Heart right ventricle (tissue), 16 donors: ENCODE results near the gene CCL4. TPM values are rescaled to one million over a fixed set of nuclear protein-coding genes. Genes with fewer than 3 reads are reported as not detected.
"Not testable (repeated sequence)": the region's sequence is repeated elsewhere in the genome, so short reads cannot be mapped to it uniquely, and the experiment has no call there.

Experiments used
- ATAC-seq, 8 donors: fragments of 200-7000 bp; cut with Tn5 transposase; one replicate each; pipeline ENCODE4 v1.9.1; 2020; ENCODE audit warnings: mild to moderate bottlenecking in 8 of 8, moderate library complexity in 8 of 8, moderate number of reproducible peaks in 1 of 8
- DNase-seq, 2 donors: peaks; one replicate each; pipeline ENCODE4 v3.0.0-alpha.2; 2020
- H3K27ac ChIP-seq, 10 donors: fragments of 200-600 bp; sonication (generic) in 2 of 10; one replicate each; pipeline versions ENCODE4 v1.5.0 to v1.8.0; 2020 to 2022; ENCODE audit warnings: mild to moderate bottlenecking in 3 of 10
- H3K27me3 ChIP-seq, 7 donors: fragments of 200-600 bp; one replicate each; pipeline ENCODE4 v1.8.0; 2021 to 2022; ENCODE audit warnings: mild to moderate bottlenecking in 2 of 7
- H3K36me3 ChIP-seq, 9 donors: fragments of 200-600 bp; sonication (generic) in 1 of 9; one replicate each; pipeline versions ENCODE4 v1.5.0 to v1.8.0; 2020 to 2022; ENCODE audit warnings: mild to moderate bottlenecking in 2 of 9
- H3K4me1 ChIP-seq, 9 donors: fragments of 200-600 bp; sonication (generic) in 1 of 9; one replicate each; pipeline versions ENCODE4 v1.5.0 to v1.8.0; 2020 to 2022; ENCODE audit warnings: mild to moderate bottlenecking in 4 of 9
- H3K4me3 ChIP-seq, 10 donors: fragments of 200-600 bp; sonication (generic) in 2 of 10; one replicate each; pipeline versions ENCODE4 v1.5.0 to v1.8.0; 2020 to 2022; ENCODE audit warnings: mild to moderate bottlenecking in 7 of 10, moderate library complexity in 2 of 10
- H3K9me3 ChIP-seq, 11 donors: fragments of 200-600 bp in 10 of 11; sonication (generic) in 2 of 11; one replicate each; pipeline versions ENCODE4 v1.5.0 to v1.8.0; 2013 to 2022; ENCODE audit warnings: mild to moderate bottlenecking in 2 of 11, control low read depth in 1 of 11, moderate library complexity in 1 of 11
- CTCF ChIP-seq, 9 donors: fragments of 200-600 bp; sonication (generic) in 2 of 9; IDR thresholded peaks; one replicate each; pipeline versions ENCODE4 v1.5.0 to v1.8.0; 2021 to 2022; ENCODE audit warnings: antibody characterized with exemption in 9 of 9, mild to moderate bottlenecking in 5 of 9, moderate library complexity in 1 of 9
- WGBS, 2 donors: extraction: QIAGEN DNeasy Blood & Tissue Kit; methylation state at CpG; one replicate each; pipeline ENCODE4 v1.1.7; 2013; ENCODE audit warnings: inconsistent platforms in 1 of 2; 5-methylcytosine and 5-hydroxymethylcytosine counted together
- intact Hi-C, 10 donors: fragments of 100-400 bp; cut with DNase I; formaldehyde crosslinking; loops; one replicate each; pipeline versions ENCODE4 v1.11.1 to v1.14.2; 2022
- polyA plus RNA-seq, 2 donors: library from polyadenylated mRNA; stranded (reverse); fragments of 200-250 nt; gene quantifications; one replicate each; pipeline ENCODE4 v1.2.3, GENCODE V29; 2013
- total RNA-seq, 10 donors: library from RNA; stranded (reverse); fragmentation: NEBNext Ultra II Directional in 3 of 10; extraction: Animal tissue kit (Norgen Biotek cat#: 25700) in 3 of 10; gene quantifications; one replicate each; pipeline versions ENCODE4 v1.2.1 to v1.2.4, GENCODE V29; 2021 to 2023
- donor health status: Arrhythmogenic right ventricular cardiomyopathy.
- donor health status: ischemic (EF 13 %, LVEDD 7.1; RV severe dilation, severe dysfunction).
- donor health status: healthy with polysubstance abuse.
- donor health status: DM: no; HTN: yes; CAD: no.
- donor health status: DM: no; HTN: no; CAD: no.
- donor health status: ischemic (EF 25% LVEDD 6.9; RV normal size, moderate dysfunction).
- donor health status: ischemic (EF 25% LVEDD 5.7; RV mildly dilated, moderate dysfunction).
- donor health status: healthy.
- donor health status: DM: yes; HTN: yes; CAD: no.
- donor health status: Ischemic cardiomyopathy.
- donor health status: ischemic (EF 35%, LVEDD 5.7; RV mildly dilated, moderate dysfunction).
- donor health status: nonischemic (EF 11% LVEDD 7.7; RV severe dilation, severe dysfunction).
- donor health status: DM: yes; HTN: yes; CAD: no.
- donor health status: PGD.
- donor health status: ischemic (EF 29% LVEDD 5.4; RV normal size, mild dysfunction).
- donor health status: nonischemic (EF 23%, LVEDD 6.1; RV moderate dilation, normal function).

Gene CCL4
- total and polyA plus RNA-seq, 12 donors = 0.32 to 18.2 (median 0.78) TPM

- WGBS, 2 donors = 76 to 77% methylated on average over 4 of the region's 4 CpGs
- H3K4me1 ChIP-seq = peaks cover 0 to 22% (median 0%) of the 10 kb centered on the region in 9 donors
- peaks cover 0 to 3% (median 0%) of the 10 kb centered on the region in 11 donors for H3K9me3 ChIP-seq
- peaks cover 0 to 25% (median 4%) of the 10 kb centered on the region in 7 donors for H3K27me3 ChIP-seq
- H3K4me3 ChIP-seq = no peak overlapping the region
- ATAC-seq (no peak), DNase-seq (no peak)
- H3K36me3 ChIP-seq = no peaks in the 10 kb centered on the region
- no peak overlapping the region for H3K27ac ChIP-seq
- intact Hi-C loops = loop anchor here in 4 of 10 donors (2.0 to 10.0 kb wide), 3 partner anchors 56 to 76 kb away; no protein-coding TSS in a partner anchor
- no peak for TF ChIP-seq CTCF (IDR thresholded peaks at IDR 0.05)
Measured at GRCh38 chr17:36111068-36111490, 7.5 kb downstream of the CCL4 start.

GRCh38 chr17:36112572-36112971 lies 8.9 kb downstream of the CCL4 start:
- DNase-seq (no peak), ATAC-seq (no peak)
- peaks cover 0 to 14% (median 2%) of the 10 kb centered on the region in 7 donors for H3K27me3 ChIP-seq
- no peak overlapping the region for H3K27ac ChIP-seq
- no peaks in the 10 kb centered on the region for H3K36me3 ChIP-seq
- intact Hi-C loops = loop anchor here in 3 of 10 donors (10.0 kb wide), 2 partner anchors 58 to 72 kb away; no protein-coding TSS in a partner anchor
- no peak overlapping the region for H3K4me3 ChIP-seq
- peaks cover 0 to 3% (median 0%) of the 10 kb centered on the region in 11 donors for H3K9me3 ChIP-seq
- H3K4me1 ChIP-seq = peaks cover 0 to 14% (median 0%) of the 10 kb centered on the region in 9 donors
- TF ChIP-seq CTCF (IDR thresholded peaks at IDR 0.05) = no peak

GRCh38 chr17:36113131-36113530 lies 9.5 kb downstream of the CCL4 start:
- not testable (repeated sequence) for H3K4me1 ChIP-seq, ATAC-seq
- intact Hi-C loops = loop anchor here in 3 of 10 donors (10.0 kb wide), 2 partner anchors 58 to 72 kb away; no protein-coding TSS in a partner anchor

GRCh38 chr17:36114971-36115648 lies 11.5 kb downstream of the CCL4 start:
- not testable (repeated sequence) for ATAC-seq, DNase-seq, H3K4me3 ChIP-seq, H3K4me1 ChIP-seq, H3K36me3 ChIP-seq, H3K27me3 ChIP-seq, H3K9me3 ChIP-seq, H3K27ac ChIP-seq
- intact Hi-C loops = loop anchor here in 3 of 10 donors (10.0 kb wide), 2 partner anchors 60 to 70 kb away; no protein-coding TSS in a partner anchor
- WGBS, 2 donors = 81 to 86% methylated on average over 5 of the region's 5 CpGs

More at GRCh38 chr17:36113131-36113530, 9.5 kb downstream of the CCL4 start:
- H3K27me3 ChIP-seq = peaks cover 0 to 10% (median 0%) of the 10 kb centered on the region in 7 donors
- not testable (repeated sequence) for H3K9me3 ChIP-seq, H3K36me3 ChIP-seq, H3K4me3 ChIP-seq, DNase-seq, H3K27ac ChIP-seq
- 76 to 78% methylated on average over 1 of the region's 1 CpG for WGBS, 2 donors

- not testable (repeated sequence) for DNase-seq, H3K4me3 ChIP-seq, H3K27ac ChIP-seq, H3K27me3 ChIP-seq, H3K4me1 ChIP-seq, ATAC-seq, H3K9me3 ChIP-seq, H3K36me3 ChIP-seq
- intact Hi-C loops = loop anchor here in 3 of 10 donors (10.0 kb wide), 2 partner anchors 61 to 69 kb away; no protein-coding TSS in a partner anchor
Measured at GRCh38 chr17:36115649-36115977, 12.0 kb downstream of the CCL4 start.
